HepG2 (cell line): Measurements from ENCODE around the gene GTF3A. TPM values are rescaled to one million over a fixed set of nuclear protein-coding genes. Genes with fewer than 3 reads are reported as not detected.

Experiments
- DRAP1 ChIP-seq: IDR thresholded peaks from 2 replicates; pipeline ENCODE4 v1.6.1; 2016; ENCODE audit warnings: missing genetic modification reagents, missing compliant biosample characterization
- GATAD2A ChIP-seq: IDR thresholded peaks from 2 replicates; pipeline ENCODE4 v1.6.1; 2016
- KDM4B ChIP-seq: sonication (generic); formaldehyde crosslinking; IDR thresholded peaks from 2 replicates; pipeline ENCODE4 v1.4.0; 2020; ENCODE audit warnings: missing genetic modification reagents
- LCORL ChIP-seq, 2 experiments: fragments of 450-650 bp in 1 of 2; sonication (generic) in 1 of 2; formaldehyde crosslinking in 1 of 2; IDR thresholded peaks; 2 replicates each; pipeline versions ENCODE4 v1.5.0 to v1.6.1; 2017 to 2020; ENCODE audit warnings: antibody characterized with exemption in 1 of 2, missing genetic modification reagents in 1 of 2
- MED8 ChIP-seq: sonication (generic); formaldehyde crosslinking; IDR thresholded peaks from 2 replicates; pipeline ENCODE4 v1.8.1; 2023; ENCODE audit warnings: mild to moderate bottlenecking, missing genetic modification reagents; ENCODE audit not compliant: insufficient replicate concordance
- MTA1 ChIP-seq: sonication (generic); formaldehyde crosslinking; IDR thresholded peaks from 2 replicates; pipeline ENCODE4 v1.4.0; 2020; ENCODE audit warnings: missing genetic modification reagents, mild to moderate bottlenecking, borderline replicate concordance
- NFAT5 ChIP-seq: sonication (generic); formaldehyde crosslinking; IDR thresholded peaks from 2 replicates; pipeline ENCODE4 v1.4.0; 2020; ENCODE audit warnings: missing genetic modification reagents
- NFE2L2 ChIP-seq: fragments of 150-350 bp; IDR thresholded peaks from 2 replicates; pipeline ENCODE4 v1.6.1; 2014; ENCODE audit warnings: low read length
- NFIB ChIP-seq: sonication (generic); formaldehyde crosslinking; IDR thresholded peaks from 2 replicates; pipeline ENCODE4 v1.9.0; 2021; ENCODE audit warnings: missing genetic modification reagents, mild to moderate bottlenecking, borderline replicate concordance
- TCF7L2 ChIP-seq: IDR thresholded peaks from 2 replicates; pipeline ENCODE4 v1.6.1; 2011; ENCODE audit warnings: mild to moderate bottlenecking, low read depth, low read length, moderate library complexity
- TFDP1 ChIP-seq: IDR thresholded peaks from 2 replicates; pipeline ENCODE4 v1.6.1; 2016; ENCODE audit warnings: missing compliant biosample characterization, missing genetic modification reagents, borderline replicate concordance
- U2AF2 ChIP-seq: fragments of 200-400 bp; formaldehyde crosslinking; IDR thresholded peaks from 2 replicates; pipeline ENCODE4 v1.6.1; 2017; ENCODE audit warnings: low read depth, mild to moderate bottlenecking, low read length
- ZBTB20 ChIP-seq: sonication (generic); formaldehyde crosslinking; IDR thresholded peaks from 2 replicates; pipeline ENCODE4 v1.8.1; 2023; ENCODE audit warnings: missing genetic modification reagents, low read depth, mild to moderate bottlenecking, borderline replicate concordance
- ZFP37 ChIP-seq: sonication (generic); formaldehyde crosslinking; IDR thresholded peaks from 2 replicates; pipeline ENCODE4 v1.4.0; 2020; ENCODE audit warnings: missing genetic modification reagents, borderline replicate concordance
- ZIK1 ChIP-seq: sonication (generic); formaldehyde crosslinking; IDR thresholded peaks from 2 replicates; pipeline ENCODE4 v1.5.0; 2020; ENCODE audit warnings: mild to moderate bottlenecking, low read depth, missing genetic modification reagents, borderline replicate concordance
- ZMAT3 ChIP-seq: sonication (generic); formaldehyde crosslinking; conservative IDR thresholded peaks from 2 replicates; pipeline ENCODE4 v1.7.0; 2021; ENCODE audit warnings: missing genetic modification reagents
- ZNF207 ChIP-seq: fragments of 450-650 bp; IDR thresholded peaks from 2 replicates; pipeline ENCODE4 v1.6.1; 2016; ENCODE audit warnings: antibody characterized with exemption, borderline replicate concordance
- ZNF274 ChIP-seq: sonication (generic); formaldehyde crosslinking; IDR thresholded peaks from 2 replicates; pipeline ENCODE4 v1.5.1; 2020; ENCODE audit warnings: mild to moderate bottlenecking, missing genetic modification reagents
- ZNF33B ChIP-seq: sonication (generic); formaldehyde crosslinking; IDR thresholded peaks from 2 replicates; pipeline ENCODE4 v1.5.1; 2020; ENCODE audit warnings: mild to moderate bottlenecking, missing genetic modification reagents
- ZNF652 ChIP-seq: IDR thresholded peaks from 2 replicates; pipeline ENCODE4 v1.6.1; 2016; ENCODE audit warnings: low read depth, borderline replicate concordance
- ZNF781 ChIP-seq: sonication (generic); formaldehyde crosslinking; IDR thresholded peaks from 2 replicates; pipeline ENCODE4 v1.5.1; 2020; ENCODE audit warnings: borderline replicate concordance, mild to moderate bottlenecking, missing genetic modification reagents; ENCODE audit errors: not compliant biosample characterization
- ZNF784 ChIP-seq: sonication (generic); formaldehyde crosslinking; IDR thresholded peaks from 2 replicates; pipeline ENCODE4 v1.5.1; 2020; ENCODE audit warnings: missing genetic modification reagents, mild to moderate bottlenecking, borderline replicate concordance
- polyA plus RNA-seq, 8 experiments: library from polyadenylated mRNA; depleted of rRNA in 3 of 8; stranded (reverse) in 7 of 8; unstranded in 1 of 8; fragments of >200 nt; fragmentation: Illumina TruSeq in 4 of 8; extraction: Trizol in 4 of 8; gene quantifications; 2 replicates each; pipeline versions ENCODE4 v1.2.1 to v1.2.3, GENCODE V29; 2011 to 2016; ENCODE audit warnings: low read depth in 4 of 8, missing spikeins in 1 of 8, mixed read lengths in 1 of 8; ENCODE audit not compliant: insufficient read depth in 1 of 8
- total RNA-seq, 5 experiments: library from RNA; depleted of rRNA; stranded (reverse); fragments of >200 nt; fragmentation: Illumina TruSeq; extraction: Trizol; gene quantifications; 2 replicates each; pipeline ENCODE4 v1.2.3, GENCODE V29; 2016; ENCODE audit warnings: low read depth in 1 of 5

Gene GTF3A
- total and polyA plus RNA-seq, 2 of the 13 experiments (the other 11 are each of a cell fraction or from before 2014, with no cell fraction given): 42.1 to 176 TPM

- TF ChIP-seq KDM4B (no peak), GATAD2A (CRISPR knock-in tag) (peak; percentile 76), LCORL (IDR thresholded peaks at IDR 0.05) (no peak), LCORL (CRISPR knock-in tag; IDR thresholded peaks at IDR 0.05) (no peak), ZMAT3 (CRISPR knock-in tag) (0 out of 2 replicates have a peak, but pooled peaks have one; percentile 45), ZIK1 (CRISPR knock-in tag) (no peak), MED8 (no peak), ZNF781 (CRISPR knock-in tag) (no peak), ZNF274 (CRISPR knock-in tag) (no peak), TFDP1 (CRISPR knock-in tag) (no peak), TCF7L2 (no peak), DRAP1 (CRISPR knock-in tag) (peak; percentile 62), U2AF2 (no peak), NFAT5 (CRISPR knock-in tag) (no peak), ZNF652 (CRISPR knock-in tag) (no peak), ZBTB20 (CRISPR knock-in tag) (no peak; the same call in 1 of the 2 replicates), ZFP37 (CRISPR knock-in tag) (no peak), ZNF33B (CRISPR knock-in tag) (0 out of 2 replicates have a peak, but pooled peaks have one; percentile 25), MTA1 (CRISPR knock-in tag) (no peak), NFE2L2 (no peak), ZNF207 (no peak), ZNF784 (CRISPR knock-in tag) (no peak), NFIB (CRISPR knock-in tag) (no peak)
Measured at GRCh38 chr13:27396252-27396846, 28.1 kb upstream of the GTF3A start (continued).
